HCEC 1CT (cell line): ENCODE measurements around the gene SPNS3.

ENCODE experiments used
- DNase-seq: peaks from one replicate; pipeline ENCODE4 v3.0.0-alpha.2; 2017

The SPNS3 gene

GRCh38 chr17:4472286-4472685, 38.5 kb downstream of the SPNS3 start:
- no peak for DNase-seq

DNA sequence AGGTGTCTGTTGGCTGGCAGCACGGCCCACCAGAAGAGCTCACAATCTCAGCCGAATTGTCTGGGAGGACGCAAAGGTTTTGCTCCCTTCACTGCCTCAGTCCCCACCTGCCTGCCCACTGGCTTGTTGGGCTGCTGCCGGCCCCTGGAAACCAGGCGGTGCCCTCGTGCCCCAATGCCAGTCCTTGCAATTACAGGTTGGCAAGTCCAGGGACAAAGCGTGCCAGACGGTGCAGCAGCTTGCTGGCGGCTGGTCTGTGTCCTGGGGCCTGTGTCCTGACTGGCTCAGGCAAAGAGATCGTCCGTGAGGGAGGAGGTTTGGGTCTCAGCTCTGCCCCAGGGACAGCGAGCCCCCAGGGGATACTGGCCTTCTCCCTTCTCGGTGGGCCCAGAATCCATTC, 40.4 kb downstream of the SPNS3 start:
- no peak for DNase-seq

DNA sequence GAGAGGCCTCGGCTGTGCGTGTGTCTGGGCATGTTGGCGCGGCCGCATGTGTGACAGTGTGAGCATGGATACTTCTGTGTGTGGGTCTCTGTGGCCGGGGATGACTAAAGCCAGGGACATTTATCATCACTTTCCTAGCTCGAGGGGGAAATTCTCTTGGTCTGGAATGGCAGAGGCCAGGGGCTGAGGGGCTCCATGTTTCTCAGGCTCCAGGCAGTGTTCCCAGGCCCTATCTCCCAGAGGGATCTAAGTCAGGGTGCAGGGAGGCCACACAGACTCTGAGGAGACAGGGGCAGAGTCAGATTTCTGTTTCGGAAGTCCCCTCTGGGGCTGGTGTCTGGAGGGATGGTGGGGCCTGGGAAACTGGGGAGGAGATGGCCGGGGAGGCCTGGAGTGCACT, 41.3 kb downstream of the SPNS3 start:
- no peak for DNase-seq

DNA sequence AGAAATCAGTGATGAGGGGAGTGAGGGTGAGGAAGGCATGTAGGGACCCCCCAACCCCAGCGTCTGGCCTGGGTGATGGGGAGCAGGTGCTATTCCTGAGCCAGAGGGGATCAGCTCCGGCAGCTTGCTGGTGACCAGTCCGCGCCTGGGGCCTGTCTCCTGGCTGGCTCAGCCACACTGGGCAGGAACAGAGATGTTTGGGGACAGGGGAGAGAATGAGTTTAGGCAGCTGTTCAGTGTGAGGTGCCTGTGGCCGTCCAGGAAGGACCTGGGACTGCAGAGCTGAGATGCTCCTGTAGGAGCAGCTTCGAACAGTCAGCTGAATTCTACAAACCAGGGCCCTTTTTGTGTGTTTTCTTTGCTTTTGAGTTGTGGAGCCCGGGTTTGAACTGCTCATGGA, 41.7 kb downstream of the SPNS3 start:
- no peak for DNase-seq

- DNase-seq: no peak
Measured at GRCh38 chr17:4476017-4476416, 42.3 kb downstream of the SPNS3 start.

GRCh38 chr17:4476511-4477070, 42.9 kb downstream of the SPNS3 start:
- DNase-seq: no peak

- DNase-seq: no peak
Measured at GRCh38 chr17:4477255-4477791, 43.6 kb downstream of the SPNS3 start.

GRCh38 chr17:4478318-4478830, 44.6 kb downstream of the SPNS3 start:
- DNase-seq: no peak

GRCh38 chr17:4479340-4479981, 45.7 kb downstream of the SPNS3 start:
- no peak for DNase-seq

GRCh38 chr17:4479982-4480751, 46.4 kb downstream of the SPNS3 start:
- no peak for DNase-seq

GRCh38 chr17:4480929-4481898, 47.5 kb downstream of the SPNS3 start:
- DNase-seq: no peak

DNA sequence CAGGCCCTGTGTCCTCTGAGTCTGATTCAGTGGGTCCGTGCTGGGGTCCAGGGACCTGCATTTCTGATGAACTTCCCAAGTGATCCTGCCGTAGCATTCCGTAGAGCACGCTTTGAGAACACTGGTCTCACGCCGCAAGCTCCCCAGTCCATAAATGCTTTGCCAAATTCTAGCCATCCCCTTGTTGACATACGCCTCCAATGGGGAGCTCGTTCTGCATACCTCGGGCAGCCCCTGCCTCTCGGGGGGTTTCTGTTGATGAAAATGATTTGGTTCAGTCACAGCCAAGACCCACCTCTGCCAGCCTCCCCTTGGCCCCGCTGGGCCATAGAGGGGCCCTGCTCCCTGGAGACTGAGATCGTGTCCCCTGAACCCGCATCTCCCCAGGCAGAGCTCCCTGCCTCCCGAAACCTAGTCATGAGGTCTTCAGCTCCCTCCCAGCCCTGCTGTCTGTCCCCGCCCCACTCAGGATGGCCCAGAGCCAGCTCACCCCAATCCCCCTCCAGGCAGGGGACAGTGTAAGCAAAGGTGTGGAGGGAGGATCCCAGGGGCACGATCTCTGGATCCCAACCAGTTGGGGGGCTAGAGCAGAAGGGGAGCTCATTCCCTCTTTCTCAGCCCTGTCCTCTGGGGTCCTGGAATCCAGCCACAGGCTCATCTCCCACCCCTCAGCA, 48.7 kb downstream of the SPNS3 start:
- DNase-seq: no peak

- no peak for DNase-seq
Measured at GRCh38 chr17:4483012-4483840, 49.5 kb downstream of the SPNS3 start.

- DNase-seq: no peak
Measured at GRCh38 chr17:4485676-4486646, 52.2 kb downstream of the SPNS3 start.

GRCh38 chr17:4487296-4487695, 53.6 kb downstream of the SPNS3 start:
- no peak for DNase-seq

DNA sequence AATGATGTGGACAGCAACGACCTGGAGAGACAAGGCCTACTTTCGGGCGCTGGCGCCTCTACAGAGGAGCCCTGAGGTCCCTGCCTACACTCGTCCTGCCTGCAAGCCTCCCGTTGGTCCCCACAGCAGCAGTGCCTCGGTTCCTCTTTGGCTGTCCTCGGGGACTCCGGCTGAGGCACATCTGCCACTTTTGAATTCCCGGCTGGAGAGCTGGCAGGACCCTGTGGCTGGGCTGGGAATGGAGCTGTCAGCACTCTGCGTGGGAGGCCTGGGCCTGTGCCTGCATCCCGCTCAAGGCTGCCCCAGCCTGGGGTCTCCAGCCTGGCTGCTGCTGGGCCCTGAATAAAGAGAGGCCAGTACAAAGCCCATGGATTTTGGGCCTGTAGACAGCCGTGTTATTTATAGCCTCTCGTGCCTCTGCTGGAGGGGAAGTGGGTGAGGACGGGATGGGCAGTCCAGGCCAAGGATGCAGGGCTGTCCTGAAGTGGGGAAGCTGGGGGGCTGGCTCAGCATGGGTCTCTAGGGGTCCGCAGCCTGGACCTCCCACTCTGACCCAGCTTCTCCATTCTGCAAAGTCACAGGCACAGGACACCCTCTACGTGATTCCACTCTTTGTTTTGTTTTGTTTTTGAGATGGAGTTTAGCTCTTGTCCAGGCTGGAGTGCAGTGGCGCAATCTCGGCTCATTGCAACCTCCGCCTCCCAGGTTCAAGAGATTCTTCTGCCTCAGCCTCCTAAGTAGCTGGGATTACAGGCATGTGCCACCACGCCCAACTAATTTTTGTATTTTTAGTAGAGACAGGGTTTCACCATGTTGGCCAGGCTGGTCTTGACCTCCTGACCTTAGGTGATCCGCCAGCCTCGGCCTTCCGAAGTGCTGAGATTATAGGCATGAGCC, 54.3 kb downstream of the SPNS3 start:
- DNase-seq: no peak

DNA sequence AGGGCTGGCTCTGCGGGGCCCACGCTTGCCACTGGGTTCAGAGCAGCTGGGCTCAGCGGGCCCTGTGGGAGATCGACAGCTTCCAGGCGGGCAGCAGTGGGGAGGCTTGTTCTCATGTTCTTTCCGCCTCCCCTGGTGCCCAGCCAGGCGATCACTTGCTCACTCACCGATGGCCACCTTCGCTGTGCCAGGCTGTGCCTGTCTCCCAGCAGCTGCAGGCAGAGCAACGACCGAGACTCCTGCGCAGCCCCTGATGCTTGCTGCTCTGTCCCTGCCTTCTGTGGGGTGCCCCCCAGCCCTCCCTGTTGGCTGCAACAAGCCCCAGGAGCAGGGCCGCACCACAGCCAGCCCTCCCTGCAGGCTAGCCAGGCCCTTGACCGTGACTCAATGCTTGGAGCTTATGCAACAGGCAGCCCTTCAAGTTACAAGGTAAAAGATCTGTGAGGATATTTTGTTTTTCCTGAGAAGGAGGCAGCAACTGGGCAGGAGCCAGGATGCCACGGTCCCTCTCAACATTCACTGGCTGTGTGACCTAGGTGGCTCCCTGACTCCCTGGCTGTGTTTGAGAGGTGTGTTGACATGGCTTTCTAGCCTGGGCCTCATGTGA, 55.4 kb downstream of the SPNS3 start:
- DNase-seq: no peak

- DNase-seq: no peak
Measured at GRCh38 chr17:4490109-4490591, 56.4 kb downstream of the SPNS3 start.
